Measurements from ENCODE around the gene LCN15.

DNA sequence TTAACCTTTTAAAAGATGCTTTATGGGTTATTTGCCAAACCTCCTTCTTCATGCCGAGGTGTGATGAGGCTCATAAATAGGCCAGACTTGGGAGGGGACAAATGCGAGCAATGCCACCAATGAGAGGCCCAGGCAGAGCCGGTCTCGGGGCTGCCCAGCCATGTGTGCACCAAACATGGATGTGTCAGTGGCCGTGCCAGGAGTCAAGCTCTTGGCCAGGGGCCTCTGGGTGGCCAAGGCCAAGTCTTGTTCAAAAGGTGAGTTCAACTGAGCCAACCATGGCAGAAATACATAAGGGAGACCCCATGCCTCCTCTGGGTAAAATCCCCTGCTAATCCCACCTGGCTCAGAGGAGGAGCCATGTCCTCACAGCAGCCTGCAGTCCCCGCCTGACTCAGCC lies 10.9 kb upstream of the LCN15 start:
- TF ChIP-seq POLR2A (IDR thresholded peaks at IDR 0.05), result no peak
- TF ChIP-seq, protein P1, sequence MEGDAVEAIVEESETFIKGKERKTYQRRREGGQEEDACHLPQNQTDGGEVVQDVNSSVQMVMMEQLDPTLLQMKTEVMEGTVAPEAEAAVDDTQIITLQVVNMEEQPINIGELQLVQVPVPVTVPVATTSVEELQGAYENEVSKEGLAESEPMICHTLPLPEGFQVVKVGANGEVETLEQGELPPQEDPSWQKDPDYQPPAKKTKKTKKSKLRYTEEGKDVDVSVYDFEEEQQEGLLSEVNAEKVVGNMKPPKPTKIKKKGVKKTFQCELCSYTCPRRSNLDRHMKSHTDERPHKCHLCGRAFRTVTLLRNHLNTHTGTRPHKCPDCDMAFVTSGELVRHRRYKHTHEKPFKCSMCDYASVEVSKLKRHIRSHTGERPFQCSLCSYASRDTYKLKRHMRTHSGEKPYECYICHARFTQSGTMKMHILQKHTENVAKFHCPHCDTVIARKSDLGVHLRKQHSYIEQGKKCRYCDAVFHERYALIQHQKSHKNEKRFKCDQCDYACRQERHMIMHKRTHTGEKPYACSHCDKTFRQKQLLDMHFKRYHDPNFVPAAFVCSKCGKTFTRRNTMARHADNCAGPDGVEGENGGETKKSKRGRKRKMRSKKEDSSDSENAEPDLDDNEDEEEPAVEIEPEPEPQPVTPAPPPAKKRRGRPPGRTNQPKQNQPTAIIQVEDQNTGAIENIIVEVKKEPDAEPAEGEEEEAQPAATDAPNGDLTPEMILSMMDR (IDR thresholded peaks at IDR 0.05), result no peak
- no peak for TF ChIP-seq EP300 (IDR thresholded peaks at IDR 0.05)

All from ovary (tissue), 3 donors.